ENCODE measurements around the gene CDH22. TPM values are rescaled to one million over a fixed set of nuclear protein-coding genes. Genes with fewer than 3 reads are reported as not detected.

The CDH22 gene
- total and polyA plus RNA-seq, 7 donors = 0.11 to 1.4 (median 0.53) TPM

DNA sequence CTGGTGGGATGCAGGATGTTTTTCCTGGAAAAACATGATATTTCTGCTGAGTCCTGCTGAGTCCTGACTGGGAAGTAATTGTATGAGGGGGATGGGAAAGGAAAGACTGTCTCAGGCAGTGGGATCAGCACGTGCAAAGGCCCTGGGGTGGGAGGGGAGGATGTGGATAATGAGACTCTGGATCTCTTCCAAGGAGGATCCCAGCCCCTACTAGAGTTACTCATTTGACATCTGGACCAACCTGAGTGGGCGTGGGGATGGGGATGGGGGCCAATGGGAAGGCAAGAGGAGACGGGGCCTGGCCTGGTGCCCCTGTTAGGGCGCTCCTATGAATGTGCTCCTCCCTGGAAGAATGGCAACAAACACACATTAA lies 117.1 kb downstream of the CDH22 start:
- H3K36me3 ChIP-seq (ENCODE audit: insufficient read depth in 1 of 2, low read depth in 1 of 2) = no peaks in the 10 kb centered on the region
- H3K27ac ChIP-seq = no peak overlapping the region
- intact Hi-C loops (cut with DNase I) = no loop called here
- TF ChIP-seq, protein P1, sequence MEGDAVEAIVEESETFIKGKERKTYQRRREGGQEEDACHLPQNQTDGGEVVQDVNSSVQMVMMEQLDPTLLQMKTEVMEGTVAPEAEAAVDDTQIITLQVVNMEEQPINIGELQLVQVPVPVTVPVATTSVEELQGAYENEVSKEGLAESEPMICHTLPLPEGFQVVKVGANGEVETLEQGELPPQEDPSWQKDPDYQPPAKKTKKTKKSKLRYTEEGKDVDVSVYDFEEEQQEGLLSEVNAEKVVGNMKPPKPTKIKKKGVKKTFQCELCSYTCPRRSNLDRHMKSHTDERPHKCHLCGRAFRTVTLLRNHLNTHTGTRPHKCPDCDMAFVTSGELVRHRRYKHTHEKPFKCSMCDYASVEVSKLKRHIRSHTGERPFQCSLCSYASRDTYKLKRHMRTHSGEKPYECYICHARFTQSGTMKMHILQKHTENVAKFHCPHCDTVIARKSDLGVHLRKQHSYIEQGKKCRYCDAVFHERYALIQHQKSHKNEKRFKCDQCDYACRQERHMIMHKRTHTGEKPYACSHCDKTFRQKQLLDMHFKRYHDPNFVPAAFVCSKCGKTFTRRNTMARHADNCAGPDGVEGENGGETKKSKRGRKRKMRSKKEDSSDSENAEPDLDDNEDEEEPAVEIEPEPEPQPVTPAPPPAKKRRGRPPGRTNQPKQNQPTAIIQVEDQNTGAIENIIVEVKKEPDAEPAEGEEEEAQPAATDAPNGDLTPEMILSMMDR (IDR thresholded peaks at IDR 0.05) = no peak
- H3K4me3 ChIP-seq = no peak overlapping the region
- no peak for ATAC-seq
- WGBS, 3 donors = 61 to 65% (median 63%) methylated on average over 4 of the region's 4 CpGs
- no peaks in the 10 kb centered on the region for H3K4me1 ChIP-seq
- no peaks in the 10 kb centered on the region for H3K9me3 ChIP-seq
- no peak for DNase-seq
- H3K27me3 ChIP-seq (ENCODE audit: insufficient read depth in 3 of 3, low read length in 2 of 3) = peaks cover 0 to 14% (median 3%) of the 10 kb centered on the region in 3 donors

DNA sequence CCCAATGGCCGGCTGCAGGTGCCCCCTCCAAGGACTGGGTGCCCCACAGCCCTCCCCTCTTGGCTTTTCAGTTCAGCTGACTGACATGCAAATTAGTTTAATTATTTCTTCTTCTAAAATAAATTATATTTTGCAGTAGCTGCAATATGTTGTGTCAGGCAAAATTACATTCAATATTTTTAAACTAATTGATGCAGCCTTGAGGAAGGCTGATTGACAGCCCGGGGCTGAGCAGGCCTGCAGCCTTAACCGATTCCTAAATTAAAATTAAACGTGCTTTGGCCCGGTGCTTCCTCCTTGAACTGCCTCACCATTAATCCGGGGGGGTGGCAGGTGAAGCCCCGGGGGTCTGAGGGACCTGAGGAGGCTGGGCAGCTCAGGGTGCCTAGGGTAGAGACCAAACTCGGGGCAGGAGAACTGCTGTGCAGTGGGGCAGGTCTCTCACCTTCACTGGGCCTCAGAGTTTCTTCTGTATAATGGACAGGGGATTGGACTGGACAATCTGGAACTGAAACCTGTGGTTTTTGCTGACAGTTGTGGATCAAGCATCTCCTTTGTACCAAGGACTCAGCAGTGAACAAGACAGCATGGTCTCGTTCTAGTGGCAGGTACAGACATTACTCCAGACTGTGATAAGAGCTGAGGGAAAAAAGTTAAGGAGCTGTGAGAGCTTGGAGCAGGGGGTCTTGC lies 117.7 kb downstream of the CDH22 start:
- Histone ChIP-seq H3K4me3 (no peak overlapping the region), H3K4me1 (no peaks in the 10 kb centered on the region), H3K36me3 (ENCODE audit: insufficient read depth in 1 of 2, low read depth in 1 of 2) (no peaks in the 10 kb centered on the region), H3K27ac (no peak overlapping the region), H3K27me3 (ENCODE audit: insufficient read depth in 3 of 3, low read length in 2 of 3) (peaks cover 0 to 11% (median 3%) of the 10 kb centered on the region in 3 donors), H3K9me3 (no peaks in the 10 kb centered on the region)
- DNase-seq = no peak
- intact Hi-C loops (cut with DNase I) = no loop called here
- WGBS, 3 donors = 62 to 74% (median 68%) methylated on average over 9 of the region's 9 CpGs
- no peak for ATAC-seq
- TF ChIP-seq, protein P1 (IDR thresholded peaks at IDR 0.05) = no peak

DNA sequence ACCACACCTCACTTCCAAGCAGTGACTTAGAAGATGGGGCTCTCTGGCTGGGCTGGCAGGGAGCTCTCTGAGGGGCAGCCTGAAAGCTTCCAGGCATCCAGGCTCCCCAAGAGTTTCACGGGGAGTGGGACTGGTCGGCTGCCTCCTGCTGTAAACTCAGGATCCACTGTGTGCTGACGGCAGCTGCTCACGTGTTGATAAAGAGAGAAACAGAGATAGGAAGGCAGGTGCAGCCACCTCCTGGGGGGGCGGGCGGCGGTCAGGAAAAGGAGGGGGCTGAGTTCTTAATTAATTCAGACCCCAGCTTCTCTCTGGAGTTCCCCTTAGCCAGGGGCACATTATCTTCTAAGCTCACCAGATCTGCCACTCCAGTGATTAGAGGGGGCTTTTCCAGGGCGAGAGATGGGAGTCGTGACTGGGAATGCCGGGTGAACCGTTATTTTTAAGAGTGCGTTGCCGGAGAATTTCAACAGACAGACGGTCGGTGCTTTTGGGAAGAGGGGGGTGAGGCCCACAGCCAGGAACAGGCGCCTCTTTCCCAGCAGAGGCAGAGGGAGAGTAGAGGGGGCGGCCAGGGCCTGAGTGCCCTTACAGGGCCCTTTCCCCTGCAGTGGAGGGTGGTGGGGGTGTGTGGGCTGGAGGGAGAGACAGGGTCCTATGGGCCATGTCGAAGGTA lies 119.3 kb downstream of the CDH22 start:
- Histone ChIP-seq H3K27ac (no peak overlapping the region), H3K27me3 (ENCODE audit: insufficient read depth in 3 of 3, low read length in 2 of 3) (peaks cover 0 to 3% (median 0%) of the 10 kb centered on the region in 3 donors), H3K36me3 (ENCODE audit: insufficient read depth in 1 of 2, low read depth in 1 of 2) (no peaks in the 10 kb centered on the region), H3K9me3 (no peaks in the 10 kb centered on the region), H3K4me3 (no peak overlapping the region), H3K4me1 (no peaks in the 10 kb centered on the region)
- TF ChIP-seq, protein P1 (IDR thresholded peaks at IDR 0.05) = no peak
- WGBS, 3 donors = 32 to 37% (median 37%) methylated on average over 18 of the region's 18 CpGs
- intact Hi-C loops (cut with DNase I) = no loop called here
- ATAC-seq = no peak
- DNase-seq = no peak

DNA sequence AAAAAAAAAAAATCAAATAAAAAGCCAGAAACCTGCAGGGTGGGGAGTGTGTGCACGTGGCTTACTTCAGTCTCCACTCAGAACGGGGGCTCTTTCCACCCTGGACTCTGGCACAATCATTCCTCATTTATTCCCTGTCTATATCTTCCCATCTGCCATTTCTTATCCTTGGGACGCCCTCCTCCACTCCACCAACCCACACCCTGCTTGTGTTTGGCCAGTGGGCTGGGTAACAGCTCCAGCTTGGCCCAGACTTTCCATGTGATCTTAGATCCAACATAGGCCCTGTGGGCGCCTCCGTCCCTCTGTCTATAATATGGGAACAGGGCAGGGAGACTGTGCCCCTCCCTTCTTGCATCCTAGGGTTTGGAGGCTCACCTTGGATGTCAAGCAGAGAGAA lies 122.1 kb downstream of the CDH22 start:
- ATAC-seq = no peak
- DNase-seq = no peak
- WGBS, 3 donors = 64 to 81% (median 73%) methylated on average over 5 of the region's 5 CpGs

More for the DNA sequence above, 122.1 kb downstream of the CDH22 start:
- Histone ChIP-seq H3K27me3 (ENCODE audit: insufficient read depth in 3 of 3, low read length in 2 of 3) (peaks cover 0 to 2% (median 1%) of the 10 kb centered on the region in 3 donors), H3K36me3 (ENCODE audit: insufficient read depth in 1 of 2, low read depth in 1 of 2) (no peaks in the 10 kb centered on the region), H3K4me1 (no peaks in the 10 kb centered on the region), H3K4me3 (no peak overlapping the region), H3K27ac (no peak overlapping the region), H3K9me3 (no peaks in the 10 kb centered on the region)
- TF ChIP-seq, protein P1 (IDR thresholded peaks at IDR 0.05) = no peak
- intact Hi-C loops (cut with DNase I) = no loop called here

Measured in psoas muscle (tissue), 8 donors.